SW480 (cell line): ENCODE data around the gene CNOT2.

Experiments used
- DNase-seq: peaks from one replicate; pipeline ENCODE4 v3.0.0-alpha.2; 2016; ENCODE audit warnings: low spot score

The CNOT2 gene, protein sequence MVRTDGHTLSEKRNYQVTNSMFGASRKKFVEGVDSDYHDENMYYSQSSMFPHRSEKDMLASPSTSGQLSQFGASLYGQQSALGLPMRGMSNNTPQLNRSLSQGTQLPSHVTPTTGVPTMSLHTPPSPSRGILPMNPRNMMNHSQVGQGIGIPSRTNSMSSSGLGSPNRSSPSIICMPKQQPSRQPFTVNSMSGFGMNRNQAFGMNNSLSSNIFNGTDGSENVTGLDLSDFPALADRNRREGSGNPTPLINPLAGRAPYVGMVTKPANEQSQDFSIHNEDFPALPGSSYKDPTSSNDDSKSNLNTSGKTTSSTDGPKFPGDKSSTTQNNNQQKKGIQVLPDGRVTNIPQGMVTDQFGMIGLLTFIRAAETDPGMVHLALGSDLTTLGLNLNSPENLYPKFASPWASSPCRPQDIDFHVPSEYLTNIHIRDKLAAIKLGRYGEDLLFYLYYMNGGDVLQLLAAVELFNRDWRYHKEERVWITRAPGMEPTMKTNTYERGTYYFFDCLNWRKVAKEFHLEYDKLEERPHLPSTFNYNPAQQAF

GRCh38 chr12:70242695-70243509, at the start of gene CNOT2:
Gene CNOT2 (plus strand): TSS chr12:70243433. CDS start chr12:70278227, 34,794 bp downstream.
- peak; percentile 93 for DNase-seq

- DNase-seq, result no peak
Measured at GRCh38 chr12:70194076-70194475, 49.2 kb upstream of the CNOT2 start.

DNA sequence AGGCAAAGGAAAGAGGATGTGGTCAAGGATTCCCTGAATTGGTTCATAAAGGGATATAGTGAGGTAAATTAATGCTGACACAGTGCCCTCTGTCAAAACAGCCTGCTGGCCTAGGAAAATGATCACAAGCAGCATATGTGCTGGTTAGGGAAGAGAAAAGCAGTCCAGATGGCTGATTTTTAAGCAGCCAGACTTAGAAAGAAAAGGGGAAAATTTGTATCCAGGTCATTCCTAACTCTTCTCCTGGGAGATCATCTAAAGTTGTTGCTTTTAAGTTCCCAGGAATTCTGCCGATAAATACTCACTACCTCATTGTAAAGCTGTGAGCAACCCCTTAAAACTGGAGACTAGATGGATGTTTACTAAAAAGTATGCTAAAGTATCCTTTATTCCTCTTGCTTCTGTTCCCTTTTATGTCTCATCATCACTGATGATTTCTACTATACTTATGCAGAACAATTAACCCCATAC, 46.4 kb upstream of the CNOT2 start:
- DNase-seq, result no peak

- no peak for DNase-seq
Measured at GRCh38 chr12:70197345-70197744, 45.9 kb upstream of the CNOT2 start.

DNA sequence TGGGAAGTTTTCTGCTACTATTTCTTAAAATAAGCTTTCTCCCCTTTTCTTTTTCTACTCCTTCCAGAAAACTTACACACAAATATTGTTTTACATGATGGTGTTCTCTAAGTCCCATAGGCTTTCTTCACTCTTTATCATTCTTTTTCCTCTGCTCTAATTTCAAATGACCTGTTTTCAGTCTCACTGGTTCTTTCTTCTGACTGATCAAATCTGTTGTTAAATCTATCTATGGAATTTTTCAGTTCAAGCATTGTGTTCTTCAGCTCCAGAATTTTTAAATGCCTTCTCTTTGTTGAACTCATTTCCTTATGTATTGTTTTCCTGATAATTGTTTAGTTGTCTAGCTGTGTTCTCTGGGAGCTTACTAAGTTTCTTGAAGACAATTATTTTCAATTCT, 29.5 kb upstream of the CNOT2 start:
- no peak for DNase-seq

GRCh38 chr12:70214972-70215617, 28.1 kb upstream of the CNOT2 start:
- DNase-seq, result no peak

- no peak for DNase-seq
Measured at GRCh38 chr12:70217416-70217815, 25.8 kb upstream of the CNOT2 start.

GRCh38 chr12:70221626-70222025, 21.6 kb upstream of the CNOT2 start:
- no peak for DNase-seq

DNA sequence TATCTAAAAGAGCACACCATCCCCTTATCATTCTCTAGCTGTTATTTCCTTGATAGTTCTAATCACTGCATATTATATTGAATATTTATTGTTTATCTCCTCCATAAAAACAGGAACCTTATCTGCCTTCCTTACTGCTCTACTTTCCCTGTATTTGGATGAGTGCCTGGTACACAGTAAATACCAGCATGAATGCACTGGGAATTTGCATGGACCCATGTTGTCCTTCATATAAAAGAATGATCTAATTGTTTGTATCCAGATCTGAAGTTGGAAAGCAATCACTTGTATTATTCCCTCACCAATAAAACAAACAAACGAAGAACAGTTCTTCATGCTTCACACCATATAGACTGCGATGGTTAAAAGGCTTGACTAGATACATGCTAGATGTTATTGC, 15.3 kb upstream of the CNOT2 start:
- DNase-seq, result no peak

- no peak for DNase-seq
Measured at GRCh38 chr12:70230934-70231606, 12.2 kb upstream of the CNOT2 start.

DNA sequence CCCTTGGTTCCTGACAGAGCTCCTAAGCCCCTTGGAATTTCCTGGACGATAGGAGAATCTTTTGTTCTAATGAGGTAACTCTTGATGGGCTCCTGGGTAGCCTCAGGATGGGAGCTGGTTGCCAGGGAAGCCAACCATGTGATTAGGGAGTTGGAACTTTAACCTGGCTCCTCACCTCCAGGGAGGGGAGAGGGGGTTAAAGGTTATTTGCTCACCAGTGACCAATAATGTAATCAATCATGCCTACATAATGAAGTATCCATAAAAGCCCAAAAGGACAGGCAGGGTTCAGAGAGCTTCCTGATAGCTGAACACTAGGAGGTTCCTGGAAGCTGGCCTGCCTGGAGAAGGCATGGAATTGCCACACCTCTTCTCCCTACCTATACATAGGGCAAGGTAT, 6.2 kb upstream of the CNOT2 start:
- no peak for DNase-seq

DNA sequence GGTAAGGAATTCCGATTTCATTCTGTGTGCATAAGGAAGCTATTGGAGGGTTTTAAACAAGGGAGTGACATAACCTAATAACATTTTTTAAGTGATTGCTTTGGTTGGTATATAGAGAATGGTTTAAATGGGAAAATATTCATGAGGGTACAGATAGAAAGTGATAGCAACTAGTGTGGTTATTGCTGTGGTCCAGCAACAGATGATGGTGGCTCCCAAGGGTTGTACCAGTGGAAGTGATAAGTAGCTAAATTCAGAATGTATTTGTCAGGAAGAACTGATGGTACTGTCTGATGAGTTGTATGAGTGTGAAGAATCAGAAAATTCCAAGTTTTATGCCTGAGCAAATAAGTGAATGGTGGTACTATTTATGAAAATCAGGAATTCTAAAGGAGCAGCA, 2.6 kb upstream of the CNOT2 start:
- DNase-seq, result no peak

DNA sequence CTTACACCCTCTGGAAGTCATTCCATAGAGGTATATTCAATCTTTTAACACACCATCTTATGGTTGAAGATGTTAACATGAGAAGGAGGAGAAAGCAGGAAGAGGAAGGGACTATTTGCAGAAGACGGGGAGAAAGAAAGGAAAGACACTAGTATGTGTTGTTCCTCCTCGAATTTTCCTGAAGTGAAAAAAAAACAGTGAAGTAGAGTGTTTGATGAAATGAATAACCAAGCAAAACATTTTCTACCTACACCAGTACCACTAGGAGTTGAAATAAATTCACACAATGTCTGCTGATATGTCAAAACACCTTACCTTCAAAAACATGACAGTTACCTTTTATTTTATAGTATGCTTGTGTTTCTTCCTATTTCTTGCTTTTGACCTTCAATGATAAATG, 1.4 kb upstream of the CNOT2 start:
- no peak for DNase-seq

DNA sequence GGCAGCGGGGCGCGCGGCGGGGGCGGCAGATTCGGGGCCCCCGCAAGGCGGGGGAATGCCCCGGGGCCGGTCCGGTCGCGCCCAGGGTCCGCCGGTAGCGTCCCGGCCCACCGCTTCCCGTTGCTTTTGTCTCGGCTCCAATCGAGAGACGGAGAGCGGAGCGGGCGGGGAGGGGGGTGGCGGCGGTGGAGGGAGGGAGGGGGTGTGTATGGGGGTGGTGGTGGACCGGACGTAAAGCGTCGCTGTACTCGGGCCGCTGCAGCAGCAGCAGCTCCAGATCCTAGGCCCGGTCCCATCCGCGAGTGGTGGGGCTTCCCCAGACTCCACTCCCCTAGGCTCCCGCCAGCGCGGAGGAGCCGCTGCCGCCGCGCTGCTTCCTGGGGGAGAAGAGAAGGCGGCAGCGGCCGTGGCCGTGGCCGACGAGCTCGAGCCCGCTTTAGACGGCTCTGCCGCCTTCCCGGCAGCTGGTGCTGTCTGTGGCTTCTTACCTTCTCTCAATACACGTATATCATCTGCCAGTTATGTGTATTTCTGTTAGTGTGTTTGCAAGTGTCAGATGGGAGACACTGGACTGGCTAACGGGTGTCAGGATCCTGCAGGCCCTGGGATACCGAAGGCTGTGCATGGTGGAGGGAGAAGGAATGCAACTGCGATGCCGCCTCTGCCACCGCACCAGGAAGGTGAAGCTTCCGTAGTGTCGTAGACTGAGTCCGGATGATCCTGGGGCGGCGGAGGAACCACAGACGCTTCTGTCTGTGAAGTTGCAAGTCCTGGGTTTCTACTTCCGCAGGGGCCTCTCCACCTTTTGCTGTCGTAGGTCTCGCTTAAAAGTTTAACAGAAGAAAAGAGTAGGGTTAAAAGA, 508 bp downstream of the CNOT2 start:
- DNase-seq, result peak; percentile 64

GRCh38 chr12:70244409-70244808, 1.2 kb downstream of the CNOT2 start:
- no peak for DNase-seq

- DNase-seq, result no peak
Measured at GRCh38 chr12:70245458-70245857, 2.2 kb downstream of the CNOT2 start.

DNA sequence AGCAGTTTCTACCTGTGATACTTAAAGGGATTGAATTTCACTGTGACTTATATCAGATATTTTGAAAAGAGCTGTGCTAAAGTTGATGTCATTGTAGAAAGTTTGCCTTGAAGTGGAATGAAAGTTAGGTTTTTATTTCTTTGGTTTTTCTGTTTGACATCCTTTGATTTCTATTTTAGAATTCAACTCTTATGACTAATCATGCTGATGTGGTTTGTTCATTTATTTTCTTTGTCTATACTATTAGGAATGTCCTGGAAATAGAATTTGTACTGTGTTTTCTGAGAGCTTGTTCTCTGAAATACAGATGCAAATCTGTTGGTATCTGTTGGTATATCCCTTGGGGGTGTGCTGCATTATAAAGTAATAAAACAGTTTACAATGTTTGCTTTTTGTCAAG, 3.3 kb downstream of the CNOT2 start:
- no peak for DNase-seq

DNA sequence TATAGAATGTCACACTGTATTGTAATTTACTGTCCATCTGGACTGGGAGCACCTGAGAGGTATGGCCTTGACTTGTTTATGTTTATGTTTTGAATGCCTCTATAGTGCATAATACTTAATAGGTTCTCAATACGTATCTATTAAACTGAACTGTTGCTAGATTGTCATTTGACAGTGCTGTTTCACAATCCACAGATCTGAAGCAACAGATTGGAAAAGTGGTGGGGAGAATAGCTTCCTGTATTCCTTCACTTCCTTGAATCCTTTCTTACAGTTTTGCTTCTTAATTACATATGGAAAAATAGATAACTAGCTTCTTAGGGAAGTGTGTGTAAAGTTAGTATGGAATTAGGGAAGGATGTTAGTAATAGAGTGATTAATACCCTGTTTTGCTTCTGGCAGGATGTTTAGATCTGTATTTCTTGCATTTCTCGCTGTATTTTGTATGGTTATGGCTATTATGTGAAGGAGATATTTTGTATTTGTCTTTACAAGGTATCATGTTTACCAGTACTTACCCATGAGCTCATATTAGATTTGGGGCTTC, 4.5 kb downstream of the CNOT2 start:
- DNase-seq, result no peak

GRCh38 chr12:70248876-70249275, 5.6 kb downstream of the CNOT2 start:
- no peak for DNase-seq

- no peak for DNase-seq
Measured at GRCh38 chr12:70249903-70250302, 6.7 kb downstream of the CNOT2 start.

DNA sequence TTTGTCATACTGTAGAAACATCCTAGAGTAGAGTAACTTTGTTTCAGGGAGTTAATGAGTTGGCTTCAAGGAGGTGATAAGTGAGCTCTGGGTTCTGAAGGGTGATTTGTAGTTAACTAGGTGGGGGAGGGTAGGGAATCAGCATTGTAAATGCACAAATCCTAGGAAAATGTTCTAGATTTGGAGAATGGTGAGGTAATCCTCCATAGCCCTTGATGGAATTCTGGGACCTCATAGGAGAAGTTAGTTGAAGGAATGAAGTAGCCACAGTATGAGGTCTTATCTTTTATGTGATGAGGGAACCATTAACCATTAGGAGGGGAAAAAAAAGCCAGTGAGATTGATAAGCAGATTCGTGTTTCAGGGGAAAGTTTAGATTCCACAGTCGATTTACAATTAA, 8.0 kb downstream of the CNOT2 start:
- DNase-seq, result no peak
